ENCODE results near the gene PFKP.

The PFKP gene

DNA sequence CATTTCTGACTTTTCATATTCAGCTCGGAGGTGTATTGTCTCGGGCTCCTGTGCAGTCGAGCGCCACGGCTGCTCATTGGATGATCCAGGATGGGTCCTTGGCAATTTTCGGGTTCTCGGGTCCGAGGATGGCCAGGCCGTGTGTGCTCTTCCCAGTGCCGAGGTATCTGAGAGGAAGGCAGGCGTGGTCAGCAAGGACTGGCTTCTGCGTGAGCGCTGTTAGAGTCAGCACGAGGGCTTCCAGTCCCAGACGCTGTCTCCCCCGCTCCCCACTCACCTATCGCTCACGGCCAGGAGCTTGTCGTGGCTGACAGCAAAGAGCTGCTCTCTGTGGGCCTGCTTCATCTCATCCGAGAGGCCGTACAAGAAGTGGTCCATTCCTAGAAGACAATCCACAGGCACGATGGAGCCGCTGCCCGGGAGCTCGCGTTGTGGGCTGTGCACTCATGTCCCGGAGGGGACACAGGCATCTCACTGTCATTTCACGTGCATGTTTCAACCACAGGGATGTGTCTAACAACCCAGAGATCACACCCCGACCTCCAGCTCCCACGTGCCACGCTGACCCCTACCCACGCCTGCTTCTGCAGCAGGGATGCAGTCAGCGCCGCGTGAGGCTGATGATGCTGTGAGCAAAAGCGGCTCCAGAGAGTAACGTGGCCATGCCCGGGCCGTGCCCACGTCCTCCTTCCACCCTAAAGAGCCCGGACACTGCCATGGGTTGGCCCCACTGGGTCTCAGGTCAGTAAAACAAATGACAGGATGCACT, 70.8 kb downstream of the PFKP start:
- DNase-seq, result no peak

DNA sequence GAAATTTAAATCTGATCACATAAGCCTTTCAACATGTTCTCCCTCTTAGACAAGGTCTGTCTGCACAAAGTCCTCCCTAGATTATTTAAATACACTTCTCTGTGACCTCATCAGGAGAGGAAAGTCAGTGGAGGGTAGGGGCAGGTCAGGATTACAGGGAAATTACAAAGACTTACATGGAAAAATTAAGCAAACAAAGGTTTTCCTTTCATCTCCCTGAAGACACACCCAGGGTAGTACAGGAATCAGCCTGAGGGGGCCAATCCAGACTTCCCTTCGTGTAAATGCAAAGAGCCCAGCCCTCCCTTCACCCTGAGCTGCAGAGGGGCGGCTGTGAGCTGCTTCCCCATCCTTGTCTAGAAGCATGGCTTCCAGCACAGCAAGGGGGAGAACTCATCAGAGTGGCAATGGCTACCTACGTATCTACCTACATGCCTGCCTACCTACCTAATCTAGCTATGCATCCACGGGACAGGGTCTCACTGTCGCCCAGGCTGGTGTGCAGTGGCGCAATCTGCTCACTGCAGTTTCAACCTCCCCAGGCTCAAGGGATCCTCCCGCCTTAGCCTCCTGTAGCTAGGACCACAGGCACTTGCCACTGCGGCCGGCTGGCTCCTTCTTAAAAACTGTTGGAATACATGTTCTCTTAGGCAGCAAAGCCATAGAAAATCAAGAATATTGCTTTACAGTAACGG, 72.0 kb downstream of the PFKP start:
- no peak for DNase-seq

DNA sequence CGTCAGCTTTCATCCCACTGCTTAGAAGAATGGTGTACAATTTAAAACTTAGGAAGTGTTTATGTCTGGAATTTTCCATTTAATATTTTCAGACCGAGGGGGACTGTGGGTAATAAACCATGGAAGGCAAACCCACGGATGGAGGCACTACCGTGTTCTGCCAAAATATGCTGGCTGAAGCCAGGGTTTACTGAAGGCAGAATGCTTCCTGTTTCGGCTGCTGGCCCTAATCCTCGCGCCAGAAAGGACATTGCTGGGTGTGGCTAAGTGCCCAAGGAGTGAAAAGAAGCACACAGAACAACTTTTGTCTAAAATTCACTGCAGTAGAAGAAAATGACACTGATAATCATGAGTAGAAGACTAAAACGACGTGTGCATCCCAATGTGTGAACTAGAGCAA, 72.9 kb downstream of the PFKP start:
- DNase-seq, result no peak

DNA sequence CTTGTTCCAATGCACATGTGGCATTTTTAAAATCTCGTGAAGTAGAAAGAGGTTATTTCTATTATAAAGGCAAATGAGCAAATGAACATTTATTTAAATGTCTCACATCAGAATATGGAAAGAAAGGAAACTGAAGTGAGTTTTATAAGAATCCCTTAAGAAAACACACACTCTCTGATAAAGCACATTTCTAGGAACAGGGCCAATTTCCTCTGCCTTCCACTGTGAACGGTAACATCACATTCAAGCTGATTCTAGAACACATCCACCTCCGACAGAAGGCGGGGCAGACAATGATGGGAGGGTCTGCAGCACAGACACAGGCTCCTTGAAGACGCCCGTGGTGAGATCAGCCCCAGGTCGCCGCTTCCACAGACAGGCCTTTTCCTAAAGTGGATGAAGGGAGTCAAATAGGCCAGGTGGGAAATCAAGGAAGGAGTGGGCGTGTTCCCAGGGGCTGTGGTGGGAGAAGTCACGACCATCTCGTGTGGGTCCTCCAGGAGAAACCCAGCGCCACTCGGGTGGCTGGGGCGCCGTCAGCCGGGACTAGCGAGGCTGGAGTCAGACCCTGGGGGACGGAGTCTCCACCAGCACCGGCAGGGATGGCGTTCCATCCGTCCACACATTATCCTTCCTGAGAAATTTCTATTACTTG, 74.1 kb downstream of the PFKP start:
- no peak for DNase-seq

DNA sequence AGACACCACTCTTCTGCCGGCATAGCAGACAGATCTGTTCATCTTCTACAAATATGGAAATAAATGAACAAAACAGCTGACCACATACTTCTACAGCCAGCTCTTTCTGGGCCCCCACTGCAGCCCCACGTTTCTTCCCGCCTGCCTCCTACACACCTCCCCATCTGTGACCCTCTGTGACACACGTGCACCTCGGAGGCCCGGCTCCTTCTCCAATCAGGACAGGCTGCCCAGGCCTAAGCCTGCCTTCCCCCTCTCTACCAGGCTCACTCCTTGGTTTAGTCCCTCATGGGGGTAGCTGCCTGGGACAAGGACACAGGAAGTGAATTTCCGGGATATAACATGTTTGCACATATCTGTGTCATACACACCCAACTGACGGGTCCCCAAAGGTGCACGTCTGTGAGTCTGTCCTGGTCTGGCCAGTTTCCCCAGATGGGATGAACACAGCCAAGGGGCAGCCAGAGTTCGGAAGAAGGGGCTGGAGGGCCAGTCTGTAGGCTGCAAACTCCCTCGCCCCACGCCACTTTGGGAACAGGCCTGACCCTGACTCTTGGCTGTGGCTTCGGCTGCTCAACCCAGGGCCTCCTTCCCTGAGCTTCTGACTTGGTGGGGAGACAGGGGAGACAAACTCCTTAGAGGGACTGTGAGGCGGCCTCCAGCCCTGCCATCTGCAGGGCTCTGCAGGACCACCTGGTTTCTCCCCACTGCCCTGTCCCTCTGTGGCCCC, 75.0 kb downstream of the PFKP start:
- DNase-seq, result no peak

DNA sequence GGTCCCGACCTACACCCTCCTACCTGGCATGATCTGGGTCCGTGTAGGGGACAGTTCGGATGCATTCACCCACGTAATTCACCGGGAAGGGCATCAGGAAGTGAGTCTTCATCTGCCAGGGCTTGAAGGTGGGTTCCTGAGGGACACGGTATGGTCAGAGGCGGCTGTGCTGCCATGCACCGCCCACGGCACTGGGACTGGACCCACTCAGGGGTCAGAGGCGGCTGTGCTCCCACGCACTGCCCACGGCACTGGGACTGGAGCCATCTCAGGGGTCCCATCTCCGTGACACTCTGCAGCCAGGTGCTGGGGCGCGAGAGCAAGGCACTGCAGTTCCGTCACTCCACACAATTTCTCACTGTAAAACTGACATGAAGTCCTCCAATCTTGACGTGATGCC, 76.0 kb downstream of the PFKP start:
- no peak for DNase-seq

DNA sequence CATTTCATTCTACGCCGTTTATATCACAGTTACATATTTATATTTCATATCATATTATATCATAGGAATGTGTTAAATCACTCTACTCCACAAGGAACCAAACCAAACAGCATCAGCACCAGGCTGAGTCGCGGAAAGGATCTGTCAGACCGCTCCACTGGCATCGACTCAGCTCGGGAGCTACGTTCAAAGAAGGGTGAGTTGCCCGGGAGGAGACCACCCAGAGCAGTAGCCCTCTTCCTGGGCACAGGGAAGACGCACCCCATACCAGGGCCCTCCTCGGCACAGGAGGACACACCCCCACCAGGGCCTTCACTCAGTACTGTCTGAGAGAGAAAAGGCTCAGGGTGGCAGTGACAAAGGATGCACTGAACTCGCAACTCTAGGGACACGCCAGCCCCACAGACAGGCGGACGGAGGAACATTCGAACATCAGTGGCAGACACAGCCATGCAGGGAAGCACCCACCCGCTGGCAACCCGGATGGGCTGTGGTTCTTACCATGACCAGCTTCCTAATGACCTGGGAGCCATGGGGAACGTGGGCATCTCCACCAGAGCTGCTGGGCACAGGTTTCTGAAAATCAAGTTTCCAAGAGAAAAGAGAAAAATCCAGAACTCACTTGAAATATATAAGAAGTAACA, 76.6 kb downstream of the PFKP start:
- no peak for DNase-seq

DNA sequence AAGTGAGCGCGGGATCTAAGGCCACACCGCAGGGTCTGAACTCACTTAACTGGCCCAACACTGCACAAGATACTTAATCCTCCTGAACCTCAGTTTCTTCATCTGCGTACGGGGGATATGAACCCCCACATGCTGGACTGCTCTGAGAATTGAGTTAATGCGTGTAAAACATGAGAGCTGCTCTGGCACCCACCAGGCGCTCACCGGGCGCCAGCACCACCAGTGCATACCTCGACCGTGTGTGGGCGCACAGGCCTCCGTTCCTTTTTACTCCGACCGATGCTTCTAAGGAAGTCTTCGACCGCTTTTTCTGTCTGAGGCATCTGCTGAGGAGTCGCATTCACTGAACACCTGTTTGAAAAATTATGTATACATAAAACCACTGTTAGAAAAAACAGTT, 78.0 kb downstream of the PFKP start:
- DNase-seq, result no peak

DNA sequence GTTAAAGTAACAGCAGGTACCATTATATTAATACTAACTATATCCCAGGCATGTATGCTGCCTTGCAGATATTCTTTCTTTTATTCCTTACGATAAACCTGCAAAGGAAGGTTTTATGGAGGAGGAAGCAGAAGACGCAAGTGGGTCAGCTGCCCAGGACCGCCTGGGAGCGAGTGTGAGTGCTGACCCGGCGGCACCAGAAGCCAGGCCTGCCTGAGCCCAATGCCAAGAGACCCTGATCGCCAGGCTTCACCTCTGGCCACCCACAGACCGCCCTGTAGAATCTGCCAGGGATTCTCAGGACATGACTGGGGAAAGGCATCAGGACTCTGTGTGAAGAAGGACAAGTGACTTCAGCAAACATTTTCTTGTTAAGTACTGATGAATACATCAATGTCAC, 78.9 kb downstream of the PFKP start:
- no peak for DNase-seq

DNA sequence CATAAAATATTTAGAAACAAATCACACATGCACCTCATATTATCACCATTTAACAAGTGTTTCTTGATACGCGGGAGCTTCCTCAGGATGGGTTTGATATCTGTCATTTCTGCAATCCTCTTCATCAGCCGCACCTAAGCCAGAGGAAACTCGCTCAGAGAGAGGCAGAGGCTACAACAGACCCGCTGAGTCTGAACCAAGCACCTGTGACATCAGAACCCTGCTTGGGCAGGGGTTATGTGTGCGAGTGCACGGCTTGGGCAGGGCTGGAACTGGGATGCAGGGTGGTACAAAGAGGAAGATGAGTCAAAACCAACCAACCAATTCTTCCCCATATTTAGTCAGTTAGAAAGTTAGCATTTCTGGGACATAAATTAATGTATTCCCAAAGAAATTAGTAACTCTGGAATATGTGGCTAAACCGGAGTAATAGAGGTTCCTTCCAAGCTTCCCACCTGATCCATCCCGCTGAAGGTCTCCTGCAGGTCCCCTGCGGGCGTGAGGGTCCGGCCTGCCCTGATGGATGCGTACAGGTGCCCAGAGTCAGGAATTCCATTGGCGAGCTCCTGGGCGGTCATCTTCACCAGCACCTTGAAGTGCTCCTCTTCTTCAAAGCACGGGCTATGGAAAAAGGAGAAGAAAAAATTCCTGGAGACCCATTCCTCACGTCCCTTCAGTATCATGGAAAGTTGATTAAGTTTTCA, 79.9 kb downstream of the PFKP start:
- no peak for DNase-seq

DNA sequence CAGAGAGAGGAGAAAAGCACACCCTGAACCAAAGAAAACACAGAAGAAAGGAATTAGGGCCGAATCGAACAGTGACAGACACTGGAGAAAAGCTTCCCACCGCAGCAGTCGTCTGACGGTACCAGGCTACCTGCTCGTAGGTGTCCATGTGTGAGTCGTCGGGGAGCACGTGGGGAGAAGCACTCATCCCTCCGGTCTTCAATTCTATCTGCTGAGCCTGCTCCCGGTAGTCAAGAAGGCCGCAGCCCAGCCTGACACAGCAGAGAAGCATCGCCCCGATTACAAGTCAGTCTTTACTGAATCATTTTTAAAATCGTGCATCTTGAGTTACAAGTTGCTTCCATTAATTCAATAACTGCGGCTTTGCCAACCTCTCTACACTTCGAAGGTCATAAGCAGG, 80.7 kb downstream of the PFKP start:
- no peak for DNase-seq

DNA sequence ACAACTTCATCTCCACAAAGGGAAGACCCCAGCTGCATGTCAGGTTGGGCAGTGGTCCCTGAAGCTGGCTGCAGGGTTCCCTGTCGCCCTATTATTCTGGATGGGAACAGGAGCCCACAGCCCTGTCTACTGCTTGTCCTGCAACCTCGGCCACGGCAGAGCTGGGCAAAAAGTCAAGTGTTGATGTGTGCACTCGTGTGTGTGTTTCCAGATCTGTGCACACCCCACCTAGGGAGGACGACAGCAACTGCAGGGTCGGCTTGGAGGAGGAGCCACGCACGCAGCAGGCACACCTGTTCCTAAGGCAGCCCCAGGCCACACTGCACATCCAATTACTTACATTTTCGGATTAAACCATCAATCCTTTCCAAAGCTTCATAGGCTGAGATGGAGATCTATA, 81.6 kb downstream of the PFKP start:
- no peak for DNase-seq

DNA sequence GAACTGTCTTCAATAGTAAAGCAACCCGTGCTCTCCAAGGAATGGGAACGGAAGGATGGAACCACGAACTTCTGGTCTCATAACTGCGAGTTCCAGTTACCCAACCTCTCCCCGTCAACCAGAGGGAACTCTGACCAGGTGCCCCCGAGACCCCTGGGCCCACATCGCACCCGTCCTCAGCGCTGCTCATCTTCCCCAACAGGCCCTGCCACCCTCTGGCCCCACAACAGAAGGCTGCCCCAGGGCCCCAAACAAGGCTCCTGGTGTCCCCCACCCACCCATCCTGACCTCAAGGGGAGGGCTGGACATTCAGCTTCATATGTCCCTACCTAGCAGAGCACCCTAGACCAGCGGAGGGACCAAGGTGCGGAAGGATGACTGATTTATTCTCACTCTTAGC, 82.6 kb downstream of the PFKP start:
- no peak for DNase-seq

DNA sequence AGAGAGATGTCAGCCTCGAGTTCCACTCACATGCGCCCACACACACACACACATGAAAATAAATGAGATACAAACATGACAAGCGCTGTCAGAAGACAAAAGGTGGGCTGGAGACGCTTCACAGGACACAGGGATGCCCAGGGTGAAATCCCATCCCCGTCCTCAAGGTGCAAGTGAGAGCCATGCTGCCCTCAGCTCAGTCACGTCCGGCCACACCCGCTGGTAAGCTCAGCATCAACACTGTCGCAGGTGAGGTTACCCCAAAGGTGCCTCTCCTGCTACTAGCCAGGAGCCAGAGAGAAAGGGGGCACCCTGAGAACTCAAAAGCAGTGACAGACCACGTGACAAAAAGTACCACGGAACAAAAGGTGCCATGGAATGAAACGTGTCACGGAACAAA, 83.0 kb downstream of the PFKP start:
- DNase-seq, result no peak

DNA sequence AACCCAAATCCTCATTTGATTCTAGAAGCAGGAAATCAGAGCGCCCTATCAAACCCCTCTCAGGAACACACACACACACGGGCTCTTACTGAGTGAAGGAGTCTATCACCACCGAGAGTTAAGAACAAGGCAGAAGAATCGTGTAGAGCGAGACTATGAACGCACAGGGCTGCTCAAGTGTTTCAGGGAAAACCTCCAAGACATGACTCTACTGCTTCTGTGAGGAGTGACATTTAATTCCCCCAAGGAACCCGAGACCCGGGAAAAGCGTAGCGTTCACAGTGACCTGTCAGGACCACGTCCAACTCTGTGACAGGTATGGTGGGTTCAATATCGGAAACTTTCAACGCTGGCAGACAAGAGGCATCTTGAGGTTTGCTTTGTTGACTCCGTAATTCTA, 83.6 kb downstream of the PFKP start:
- DNase-seq, result no peak

DNA sequence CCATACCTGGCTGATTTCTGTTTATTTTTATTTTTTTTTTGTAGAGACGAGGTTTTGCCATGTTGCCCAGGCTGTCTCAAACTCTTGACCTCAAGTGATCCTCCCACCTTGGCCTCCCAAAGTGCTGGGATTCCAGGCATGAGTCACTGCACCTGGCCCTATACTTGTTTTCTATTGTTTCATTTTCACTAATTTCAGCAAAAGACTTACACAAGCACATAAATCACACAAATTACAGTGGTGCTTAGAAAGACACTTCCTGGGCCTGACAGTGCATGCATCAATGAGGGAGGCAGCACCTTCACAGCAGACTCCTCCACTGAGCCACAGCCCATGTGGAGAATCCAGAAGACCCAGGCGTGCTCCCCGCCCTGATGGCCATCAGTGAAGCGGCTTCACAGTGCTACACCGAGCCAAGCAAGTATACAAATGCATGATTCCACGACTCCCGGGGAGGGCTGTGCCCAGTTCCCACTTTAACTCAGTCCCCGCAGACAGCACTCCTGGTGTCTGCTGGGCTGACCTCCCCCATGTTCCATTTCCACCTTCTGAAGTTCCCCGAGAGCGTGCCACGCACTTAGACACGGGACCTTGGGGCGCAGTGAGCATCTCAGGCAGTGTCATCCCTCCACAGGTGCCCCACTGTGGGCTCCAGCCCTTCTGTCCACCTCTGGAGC, 84.7 kb downstream of the PFKP start:
- DNase-seq, result no peak

DNA sequence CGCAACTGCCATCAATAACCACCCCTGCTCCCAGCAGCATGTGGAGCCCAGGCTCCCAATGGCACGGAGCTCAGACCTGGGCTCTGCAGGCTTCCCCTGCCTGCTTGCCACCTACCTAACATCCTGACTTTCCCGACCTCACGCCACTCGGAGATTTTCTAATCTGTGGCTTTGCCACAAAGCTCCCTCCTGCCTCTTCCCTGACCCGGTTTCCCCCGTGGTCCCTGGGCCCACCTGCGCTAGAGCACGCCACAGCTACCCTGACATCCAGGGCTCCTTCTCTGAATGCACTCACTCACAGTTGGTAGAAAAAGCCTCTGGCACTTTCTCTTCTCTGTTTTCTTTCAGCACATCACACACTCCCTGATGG, 85.2 kb downstream of the PFKP start:
- DNase-seq, result no peak

DNA sequence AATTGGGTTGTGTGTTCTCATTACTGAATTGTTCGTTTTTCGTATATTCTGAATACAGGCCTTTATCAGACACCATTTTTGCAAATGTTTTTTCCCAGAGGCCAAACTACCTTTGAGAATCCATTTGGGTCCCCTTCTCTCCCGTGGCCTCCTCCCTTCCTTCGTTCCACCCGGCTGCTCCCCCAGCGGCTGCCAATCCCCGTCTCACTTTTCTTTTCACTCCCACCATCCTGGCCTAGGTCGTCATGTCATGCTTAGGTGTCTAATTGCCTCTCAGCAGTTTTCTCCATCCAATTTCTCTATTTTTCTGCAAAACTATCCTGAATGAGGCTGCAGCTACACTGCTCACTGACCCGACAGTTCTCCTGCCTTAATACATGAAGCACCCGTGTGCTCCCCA, 87.3 kb downstream of the PFKP start:
- DNase-seq, result no peak

DNA sequence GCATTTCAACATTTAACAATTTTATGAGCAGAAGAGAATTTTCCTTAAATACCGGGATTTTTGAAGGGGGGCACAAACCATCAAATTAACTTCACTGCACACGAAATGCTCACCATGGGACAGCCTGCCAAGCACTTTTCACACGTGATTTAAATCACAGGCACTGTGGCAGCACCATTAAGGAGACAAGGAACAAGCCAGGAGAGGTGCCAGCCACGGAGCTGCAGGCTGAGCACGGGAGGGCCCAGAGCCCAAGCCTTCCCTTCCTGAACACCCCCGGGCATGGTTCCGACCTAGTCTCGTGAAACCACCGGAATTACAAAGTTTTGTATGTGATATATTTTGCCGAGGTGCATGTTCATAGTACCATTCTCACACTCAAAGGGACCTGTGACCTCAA, 91.8 kb downstream of the PFKP start:
- DNase-seq, result no peak

DNA sequence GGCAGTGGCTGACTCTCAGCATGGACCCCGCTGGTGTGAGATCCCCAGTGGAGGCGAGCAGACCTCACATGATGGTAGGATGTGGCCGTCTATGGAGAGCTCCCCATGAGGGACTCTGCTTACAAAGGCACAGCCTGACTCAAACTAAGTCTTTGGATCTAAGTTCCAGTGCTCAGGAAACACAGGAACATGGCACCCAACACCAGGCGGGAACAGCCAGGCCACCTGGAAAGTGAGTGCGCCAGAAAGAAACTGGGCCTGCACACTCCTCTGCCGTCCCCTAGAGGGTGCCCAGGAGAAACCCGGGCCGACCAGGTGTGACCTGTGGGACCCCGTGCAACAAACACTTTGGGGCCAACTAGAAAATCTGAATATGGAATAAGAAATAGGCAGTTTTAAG, 95.2 kb downstream of the PFKP start:
- no peak for DNase-seq

DNA sequence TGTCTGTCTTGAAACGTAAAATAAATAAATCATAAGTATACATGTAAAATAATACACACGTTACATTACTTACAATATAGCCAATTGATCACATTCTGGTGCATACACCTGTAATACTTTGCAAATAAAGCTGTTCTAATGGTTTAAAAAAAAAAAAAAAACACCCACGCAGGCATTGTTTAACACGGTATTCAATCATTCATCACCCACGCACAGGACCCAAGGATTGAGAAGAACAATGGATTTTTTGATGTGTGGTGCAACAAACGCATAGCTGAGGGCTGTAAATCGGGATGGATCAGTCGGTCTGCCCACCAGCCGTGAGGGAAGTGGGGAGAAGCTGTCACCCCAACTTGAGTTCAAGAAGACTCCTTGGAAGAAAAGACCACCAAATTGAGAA, 96.5 kb downstream of the PFKP start:
- DNase-seq, result no peak

DNA sequence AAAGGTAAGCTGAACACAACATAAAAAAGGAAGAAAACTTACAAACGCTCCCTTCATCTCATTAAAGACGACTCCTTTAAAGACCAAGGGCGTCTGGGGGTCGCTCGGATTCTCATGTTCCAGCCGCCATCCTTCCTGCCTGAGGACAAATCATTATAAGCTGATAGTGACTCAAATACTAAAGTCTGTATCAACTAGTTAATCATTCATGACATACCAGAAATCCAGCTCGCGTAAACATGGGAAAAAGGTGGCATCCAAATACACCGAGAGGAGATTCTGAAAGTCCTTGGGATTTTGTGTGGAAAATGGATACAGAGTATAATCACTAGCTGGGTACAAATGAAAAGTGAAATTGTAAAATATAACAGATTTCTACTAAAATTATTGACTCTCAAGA, 97.8 kb downstream of the PFKP start:
- DNase-seq, result no peak

All from NCI-H187 (cell line).